Endodermal cell (in vitro differentiated cells): ENCODE data around the gene BRIX1. TPM values are rescaled to one million over a fixed set of nuclear protein-coding genes. Genes with fewer than 3 reads are reported as not detected.

ENCODE experiments used
- DNase-seq: peaks from one replicate; pipeline ENCODE4 v3.0.0-alpha.2; 2017
- H3K27ac ChIP-seq: 2 replicates; pipeline ENCODE4 v1.5.1; 2013; ENCODE audit warnings: mild to moderate bottlenecking, low read depth, low read length, moderate library complexity
- H3K27me3 ChIP-seq: 2 replicates; pipeline ENCODE4 v1.6.1; 2013; ENCODE audit warnings: mild to moderate bottlenecking, low read length, moderate library complexity; ENCODE audit not compliant: insufficient read depth, control insufficient read depth, poor library complexity, severe bottlenecking
- H3K36me3 ChIP-seq: 2 replicates; pipeline ENCODE4 v1.7.0; 2013; ENCODE audit warnings: mild to moderate bottlenecking, low read length, moderate library complexity; ENCODE audit not compliant: control insufficient read depth, insufficient read depth
- H3K4me1 ChIP-seq: one replicate; pipeline ENCODE4 v1.7.0; 2013; ENCODE audit warnings: low read length; ENCODE audit not compliant: control insufficient read depth, insufficient read depth
- H3K4me3 ChIP-seq: 2 replicates; pipeline ENCODE4 v1.5.1; 2013; ENCODE audit warnings: mild to moderate bottlenecking, low read length, moderate library complexity
- H3K9ac ChIP-seq: 2 replicates; pipeline ENCODE4 v1.6.1; 2013; ENCODE audit warnings: mild to moderate bottlenecking, low read length, moderate library complexity; ENCODE audit not compliant: poor library complexity, severe bottlenecking; ENCODE audit errors: extremely low read depth
- H3K9me3 ChIP-seq: 2 replicates; pipeline ENCODE4 v1.6.1; 2013; ENCODE audit warnings: mild to moderate bottlenecking, low read length, moderate library complexity; ENCODE audit not compliant: control insufficient read depth
- H3K27ac Mint-ChIP-seq: 2 replicates; pipeline ENCODE4 v1.8.0; 2020; ENCODE audit warnings: mixed read lengths
- H3K27me3 Mint-ChIP-seq: 2 replicates; pipeline ENCODE4 v1.8.0; 2021; ENCODE audit warnings: mild to moderate bottlenecking, mixed read lengths; ENCODE audit not compliant: insufficient read depth
- H3K36me3 Mint-ChIP-seq: 2 replicates; pipeline ENCODE4 v1.8.0; 2020; ENCODE audit warnings: low read depth, mixed read lengths
- H3K4me1 Mint-ChIP-seq: 2 replicates; pipeline ENCODE4 v1.8.0; 2020; ENCODE audit warnings: mixed read lengths
- H3K4me3 Mint-ChIP-seq: 2 replicates; pipeline ENCODE4 v1.8.0; 2020; ENCODE audit warnings: mild to moderate bottlenecking, moderate library complexity, mixed read lengths
- H3K9me3 Mint-ChIP-seq: 2 replicates; pipeline ENCODE4 v1.8.0; 2020; ENCODE audit warnings: mild to moderate bottlenecking, mixed read lengths
- WGBS, 2 experiments: methylation state at CpG; one replicate each; pipeline versions ENCODE4 v1.1.5 to v1.1.7; 2013; ENCODE audit warnings: missing lambda C conversion rate in 2 of 2, mixed read lengths in 1 of 2; ENCODE audit not compliant: insufficient coverage in 1 of 2, insufficient read length in 1 of 2; 5-methylcytosine and 5-hydroxymethylcytosine counted together
- total RNA-seq, 2 donors: library from RNA; stranded (reverse); fragmentation: NEBNext Ultra II Directional in 1 of 2; extraction: Animal tissue kit (Norgen Biotek cat#: 25700) in 1 of 2; gene quantifications; 2 replicates in 1 of 2; 3 replicates in 1 of 2; pipeline ENCODE4 v1.2.1, GENCODE V29; 2021
- TF ChIP-seq, protein P1 (sequence below): fragments of 200-600 bp; sonication (generic); conservative IDR thresholded peaks from 2 replicates; pipeline ENCODE4 v1.5.0; 2021; ENCODE audit warnings: antibody characterized with exemption, mild to moderate bottlenecking

BRIX1 gene
- total RNA-seq, 2 donors from 2014 or later = 46.0 to 54.7 TPM

DNA sequence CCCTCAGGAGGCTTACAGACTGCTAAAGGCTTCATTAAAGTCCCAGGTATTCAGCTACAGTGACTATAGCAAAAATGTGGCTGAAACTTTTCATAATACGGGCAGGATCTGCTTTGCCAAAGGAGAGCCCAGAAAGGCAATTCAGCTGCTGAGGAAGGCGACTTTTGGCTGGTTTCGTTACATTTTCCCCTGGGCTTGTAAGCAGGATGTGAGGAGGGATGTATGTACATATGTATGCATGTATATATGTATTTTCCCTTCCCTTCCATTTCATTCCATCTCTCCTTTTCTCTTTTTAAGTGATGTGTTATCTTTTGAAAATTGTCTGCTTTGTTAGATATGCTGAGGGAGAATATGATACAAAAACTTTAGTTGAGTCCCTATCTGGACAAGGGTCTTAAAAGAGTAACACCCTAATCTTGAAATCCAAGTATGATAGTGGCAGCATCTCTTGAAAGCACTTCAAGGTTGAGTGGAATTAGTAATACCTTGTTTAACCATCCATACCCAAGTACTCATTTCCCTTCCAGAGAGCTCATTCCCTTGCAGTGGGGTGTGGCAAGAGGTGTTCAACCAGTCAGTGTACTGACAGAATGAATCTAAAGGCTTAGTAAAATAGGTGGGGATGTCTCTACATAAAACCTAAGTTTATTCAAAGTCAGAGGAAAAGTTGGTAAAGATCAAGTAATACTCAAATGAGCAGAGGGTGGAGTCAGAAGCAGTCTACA, 29.0 kb upstream of the BRIX1 start:
- no peaks in the 10 kb centered on the region for H3K9me3 ChIP-seq
- H3K36me3 ChIP-seq = no peaks in the 10 kb centered on the region
- no peaks in the 10 kb centered on the region for H3K4me1 Mint-ChIP-seq
- no peaks in the 10 kb centered on the region for H3K27me3 ChIP-seq
- DNase-seq = no peak
- no peaks in the 10 kb centered on the region for H3K9me3 Mint-ChIP-seq
- H3K27ac Mint-ChIP-seq = no peak overlapping the region
- TF ChIP-seq, protein P1, sequence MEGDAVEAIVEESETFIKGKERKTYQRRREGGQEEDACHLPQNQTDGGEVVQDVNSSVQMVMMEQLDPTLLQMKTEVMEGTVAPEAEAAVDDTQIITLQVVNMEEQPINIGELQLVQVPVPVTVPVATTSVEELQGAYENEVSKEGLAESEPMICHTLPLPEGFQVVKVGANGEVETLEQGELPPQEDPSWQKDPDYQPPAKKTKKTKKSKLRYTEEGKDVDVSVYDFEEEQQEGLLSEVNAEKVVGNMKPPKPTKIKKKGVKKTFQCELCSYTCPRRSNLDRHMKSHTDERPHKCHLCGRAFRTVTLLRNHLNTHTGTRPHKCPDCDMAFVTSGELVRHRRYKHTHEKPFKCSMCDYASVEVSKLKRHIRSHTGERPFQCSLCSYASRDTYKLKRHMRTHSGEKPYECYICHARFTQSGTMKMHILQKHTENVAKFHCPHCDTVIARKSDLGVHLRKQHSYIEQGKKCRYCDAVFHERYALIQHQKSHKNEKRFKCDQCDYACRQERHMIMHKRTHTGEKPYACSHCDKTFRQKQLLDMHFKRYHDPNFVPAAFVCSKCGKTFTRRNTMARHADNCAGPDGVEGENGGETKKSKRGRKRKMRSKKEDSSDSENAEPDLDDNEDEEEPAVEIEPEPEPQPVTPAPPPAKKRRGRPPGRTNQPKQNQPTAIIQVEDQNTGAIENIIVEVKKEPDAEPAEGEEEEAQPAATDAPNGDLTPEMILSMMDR = no peak
- H3K27ac ChIP-seq = no peak overlapping the region
- H3K9ac ChIP-seq = no peak overlapping the region
- H3K36me3 Mint-ChIP-seq = no peaks in the 10 kb centered on the region
- H3K4me1 ChIP-seq = no peaks in the 10 kb centered on the region
- no peak overlapping the region for H3K4me3 Mint-ChIP-seq
- 97 to 100% methylated on average over 1 to 3 of the region's 3 CpGs for WGBS, 2 experiments
- no peak overlapping the region for H3K4me3 ChIP-seq
- no peaks in the 10 kb centered on the region for H3K27me3 Mint-ChIP-seq

- 91% methylated on average over 1 of the region's 1 CpG; no CpG with 5 or more reads in 1 of the 2 experiments for WGBS, 2 experiments
- Mint-ChIP-seq H3K27me3 (peaks cover 2% of the 10 kb centered on the region), H3K4me3 (no peak overlapping the region), H3K27ac (no peak overlapping the region), H3K9me3 (no peaks in the 10 kb centered on the region), H3K4me1 (no peaks in the 10 kb centered on the region), H3K36me3 (no peaks in the 10 kb centered on the region)
- H3K9ac ChIP-seq = no peak overlapping the region
- H3K27ac ChIP-seq = no peak overlapping the region
- H3K36me3 ChIP-seq = no peaks in the 10 kb centered on the region
- no peaks in the 10 kb centered on the region for H3K27me3 ChIP-seq
- no peak for DNase-seq
- H3K9me3 ChIP-seq = no peaks in the 10 kb centered on the region
- no peaks in the 10 kb centered on the region for H3K4me1 ChIP-seq
- TF ChIP-seq, protein P1 = no peak
- H3K4me3 ChIP-seq = no peak overlapping the region
Observed at GRCh38 chr5:34889394-34889793, 26.1 kb upstream of the BRIX1 start.

GRCh38 chr5:34891981-34892380, 23.5 kb upstream of the BRIX1 start:
- H3K4me1 Mint-ChIP-seq = peaks cover 15% of the 10 kb centered on the region
- WGBS, 2 experiments = 91 to 94% methylated on average over 5 of the region's 5 CpGs
- H3K36me3 Mint-ChIP-seq = no peaks in the 10 kb centered on the region
- H3K4me1 ChIP-seq = peaks cover 7% of the 10 kb centered on the region
- no peaks in the 10 kb centered on the region for H3K9me3 ChIP-seq
- H3K36me3 ChIP-seq = no peaks in the 10 kb centered on the region
- no peak overlapping the region for H3K4me3 Mint-ChIP-seq
- TF ChIP-seq, protein P1 = no peak
- DNase-seq = no peak
- no peak overlapping the region for H3K27ac Mint-ChIP-seq
- no peaks in the 10 kb centered on the region for H3K27me3 ChIP-seq
- no peak overlapping the region for H3K4me3 ChIP-seq
- H3K9ac ChIP-seq = no peak overlapping the region
- H3K9me3 Mint-ChIP-seq = no peaks in the 10 kb centered on the region
- H3K27me3 Mint-ChIP-seq = peaks cover 2% of the 10 kb centered on the region
- no peak overlapping the region for H3K27ac ChIP-seq
